PFSK-1 (cell line): ENCODE data around the gene MOK.

Experiments
- FOXP2 ChIP-seq: optimal IDR thresholded peaks from 2 replicates; pipeline ENCODE3; 2011; ENCODE audit warnings: borderline replicate concordance, control low read depth, inconsistent platforms; ENCODE audit not compliant: insufficient read depth; ENCODE audit errors: extremely low read length, extremely low read depth
- POLR2AphosphoS5 ChIP-seq: IDR thresholded peaks from 2 replicates; pipeline ENCODE4 v1.6.1; 2012; ENCODE audit warnings: low read depth, mild to moderate bottlenecking, control low read depth, low read length, moderate library complexity
- REST ChIP-seq, 2 experiments: IDR thresholded peaks; 2 replicates each; pipeline versions ENCODE4 v1.6.1 to v1.8.0; 2011 to 2012; ENCODE audit warnings: low read depth in 2 of 2, low read length in 2 of 2, control low read depth in 1 of 2, inconsistent platforms in 1 of 2, mild to moderate bottlenecking in 1 of 2, moderate library complexity in 1 of 2; ENCODE audit not compliant: insufficient read depth in 1 of 2
- SIN3A ChIP-seq: IDR thresholded peaks from 2 replicates; pipeline ENCODE4 v1.6.1; 2012; ENCODE audit warnings: mild to moderate bottlenecking, low read length, moderate library complexity, borderline replicate concordance; ENCODE audit not compliant: insufficient read depth
- TAF1 ChIP-seq: IDR thresholded peaks from 2 replicates; pipeline ENCODE4 v1.6.1; 2012; ENCODE audit warnings: low read length, control low read depth, borderline replicate concordance; ENCODE audit not compliant: insufficient read depth

The MOK gene

GRCh38 chr14:102348376-102348775 lies 43.4 kb upstream of the MOK start:
- TF ChIP-seq SIN3A = no peak
- TF ChIP-seq FOXP2 = no peak
- TF ChIP-seq POLR2AphosphoS5 = no peak
- no peak for TF ChIP-seq TAF1
- no peak for TF ChIP-seq REST (IDR thresholded peaks at IDR 0.05; ENCODE audit: insufficient read depth in 1 of 2, low read depth in 2 of 2, low read length in 2 of 2)

GRCh38 chr14:102346645-102347044 lies 41.7 kb upstream of the MOK start:
- TF ChIP-seq SIN3A = no peak
- no peak for TF ChIP-seq POLR2AphosphoS5
- no peak for TF ChIP-seq FOXP2
- no peak for TF ChIP-seq REST (IDR thresholded peaks at IDR 0.05; ENCODE audit: insufficient read depth in 1 of 2, low read depth in 2 of 2, low read length in 2 of 2)
- TF ChIP-seq TAF1 = no peak

DNA sequence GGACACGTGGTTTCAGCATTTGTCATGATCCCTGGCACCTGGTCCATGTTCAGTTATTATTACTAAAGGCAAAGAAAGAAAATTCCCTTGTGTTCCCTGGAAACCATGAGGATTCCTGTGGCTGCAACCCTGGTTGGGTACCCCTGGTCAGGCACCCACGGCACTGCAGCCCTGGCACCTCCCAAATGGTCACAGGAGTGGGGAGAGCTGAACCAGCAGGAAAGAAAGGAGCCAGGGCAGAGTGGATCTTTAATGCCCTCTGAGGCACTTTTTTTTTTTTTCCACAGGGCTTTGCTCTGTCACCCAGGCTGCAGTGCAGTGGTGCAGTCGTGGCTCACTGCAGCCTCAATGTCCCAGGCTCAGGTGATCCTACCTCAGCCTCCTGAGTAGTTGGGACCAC lies 40.3 kb upstream of the MOK start:
- TF ChIP-seq POLR2AphosphoS5 (no peak), REST (IDR thresholded peaks at IDR 0.05; ENCODE audit: insufficient read depth in 1 of 2, low read depth in 2 of 2, low read length in 2 of 2) (no peak), SIN3A (no peak), FOXP2 (no peak), TAF1 (no peak)

GRCh38 chr14:102344485-102344884 lies 39.5 kb upstream of the MOK start:
- TF ChIP-seq TAF1 (no peak), POLR2AphosphoS5 (no peak), FOXP2 (no peak), REST (IDR thresholded peaks at IDR 0.05; ENCODE audit: insufficient read depth in 1 of 2, low read depth in 2 of 2, low read length in 2 of 2) (no peak), SIN3A (no peak)

DNA sequence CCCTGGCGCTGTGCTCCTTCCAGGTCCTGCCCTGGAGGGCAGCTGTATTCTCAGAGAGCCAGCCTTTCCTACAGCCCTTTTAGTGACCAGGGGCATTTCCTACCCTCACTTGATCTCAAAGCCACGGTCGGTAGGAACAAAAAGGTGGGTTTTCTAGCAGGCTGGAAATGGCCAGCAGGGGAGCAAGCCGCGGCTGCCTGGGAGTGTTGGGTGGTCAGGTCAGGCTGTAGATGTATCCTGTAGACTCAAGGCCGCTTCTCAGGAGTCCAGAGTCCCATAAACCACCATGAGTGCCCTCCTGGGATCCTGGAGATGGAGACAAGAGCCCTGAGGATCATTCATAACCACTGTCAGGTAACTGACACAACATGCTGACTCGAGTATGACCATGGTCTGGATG lies 39.1 kb upstream of the MOK start:
- TF ChIP-seq SIN3A (no peak), FOXP2 (no peak), REST (IDR thresholded peaks at IDR 0.05; ENCODE audit: insufficient read depth in 1 of 2, low read depth in 2 of 2, low read length in 2 of 2) (no peak), TAF1 (no peak), POLR2AphosphoS5 (no peak)
